ENCODE results near the gene AIF1. TPM values are rescaled to one million over a fixed set of nuclear protein-coding genes. Genes with fewer than 3 reads are reported as not detected.

The AIF1 gene
- total RNA-seq, 1 donor from 2014 or later: 19.8 TPM

DNA sequence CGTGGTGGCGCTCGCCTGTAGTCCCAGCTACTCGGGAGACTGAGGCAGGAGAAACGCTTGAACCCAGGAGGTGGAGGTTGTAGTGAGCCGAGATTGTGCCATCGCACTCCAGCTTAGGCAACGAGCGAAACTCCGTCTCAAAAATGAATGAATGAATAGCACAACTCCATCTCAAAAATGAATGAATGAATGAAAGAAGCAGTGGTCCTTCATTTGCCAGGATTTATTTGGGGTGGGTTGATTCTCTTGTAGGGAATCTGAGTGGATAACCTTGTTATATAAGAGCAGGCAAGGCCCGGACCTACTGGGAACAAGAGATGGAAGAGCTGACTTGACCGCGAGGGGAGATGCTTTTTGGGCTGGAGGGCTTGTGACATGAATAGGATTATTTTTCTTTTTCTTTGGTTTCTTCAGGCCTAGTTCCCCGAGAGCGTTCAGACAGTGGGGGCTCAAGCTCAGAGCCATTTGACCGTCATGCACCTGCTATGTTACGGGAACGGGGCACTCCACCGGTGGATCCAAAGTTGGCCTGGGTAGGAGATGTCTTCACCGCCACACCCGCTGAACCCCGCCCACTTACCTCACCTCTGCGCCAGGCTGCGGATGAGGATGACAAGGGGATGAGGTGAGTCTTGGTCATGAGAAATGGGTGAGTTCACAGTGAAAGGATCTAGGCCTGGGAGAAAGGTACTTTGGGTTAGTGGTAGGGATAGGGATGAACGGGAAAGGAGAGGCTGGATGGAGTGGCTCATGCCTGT lies 15.3 kb downstream of the AIF1 start:
- H3K27me3 ChIP-seq (ENCODE audit: control insufficient read depth in 3 of 3, insufficient read depth in 3 of 3, low read length in 3 of 3): no peaks in the 10 kb centered on the region
- H3K9me3 ChIP-seq (ENCODE audit: control insufficient read depth in 3 of 3, low read length in 3 of 3): no peaks in the 10 kb centered on the region
- H3K4me1 ChIP-seq (ENCODE audit: control insufficient read depth in 3 of 3, insufficient read depth in 3 of 3, low read length in 3 of 3): no peaks in the 10 kb centered on the region
- H3K36me3 ChIP-seq (ENCODE audit: control insufficient read depth in 3 of 3, insufficient read depth in 3 of 3, low read length in 3 of 3): peaks cover 83 to 92% (median 88%) of the 10 kb centered on the region in 3 donors
- H3K4me3 ChIP-seq (ENCODE audit: low read length in 3 of 3): no peak overlapping the region
- H3K9ac ChIP-seq (ENCODE audit: low read depth in 1 of 3, low read length in 3 of 3): no peak overlapping the region
- no peak overlapping the region for H3K27ac ChIP-seq (ENCODE audit: low read depth, low read length)

DNA sequence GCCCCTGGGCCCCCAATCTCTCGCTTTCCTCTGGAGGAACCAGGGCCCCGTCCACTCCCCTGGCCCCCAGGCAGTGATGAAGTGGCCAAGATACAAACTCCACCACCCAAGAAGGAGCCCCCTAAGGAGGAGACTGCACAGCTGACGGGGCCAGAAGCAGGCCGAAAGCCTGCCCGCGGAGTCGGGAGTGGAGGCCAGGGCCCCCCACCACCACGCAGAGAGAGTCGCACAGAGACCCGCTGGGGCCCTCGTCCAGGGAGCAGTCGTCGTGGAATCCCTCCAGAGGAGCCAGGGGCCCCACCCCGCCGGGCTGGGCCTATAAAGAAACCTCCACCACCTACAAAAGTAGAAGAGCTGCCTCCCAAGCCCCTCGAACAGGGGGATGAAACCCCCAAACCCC lies 16.2 kb downstream of the AIF1 start:
- Histone ChIP-seq H3K4me1 (ENCODE audit: control insufficient read depth in 3 of 3, insufficient read depth in 3 of 3, low read length in 3 of 3) (no peaks in the 10 kb centered on the region), H3K9ac (ENCODE audit: low read depth in 1 of 3, low read length in 3 of 3) (no peak overlapping the region), H3K4me3 (ENCODE audit: low read length in 3 of 3) (no peak overlapping the region), H3K27ac (ENCODE audit: low read depth, low read length) (no peak overlapping the region), H3K27me3 (ENCODE audit: control insufficient read depth in 3 of 3, insufficient read depth in 3 of 3, low read length in 3 of 3) (no peaks in the 10 kb centered on the region), H3K9me3 (ENCODE audit: control insufficient read depth in 3 of 3, low read length in 3 of 3) (no peaks in the 10 kb centered on the region), H3K36me3 (ENCODE audit: control insufficient read depth in 3 of 3, insufficient read depth in 3 of 3, low read length in 3 of 3) (peaks cover 83 to 92% (median 88%) of the 10 kb centered on the region in 3 donors)

DNA sequence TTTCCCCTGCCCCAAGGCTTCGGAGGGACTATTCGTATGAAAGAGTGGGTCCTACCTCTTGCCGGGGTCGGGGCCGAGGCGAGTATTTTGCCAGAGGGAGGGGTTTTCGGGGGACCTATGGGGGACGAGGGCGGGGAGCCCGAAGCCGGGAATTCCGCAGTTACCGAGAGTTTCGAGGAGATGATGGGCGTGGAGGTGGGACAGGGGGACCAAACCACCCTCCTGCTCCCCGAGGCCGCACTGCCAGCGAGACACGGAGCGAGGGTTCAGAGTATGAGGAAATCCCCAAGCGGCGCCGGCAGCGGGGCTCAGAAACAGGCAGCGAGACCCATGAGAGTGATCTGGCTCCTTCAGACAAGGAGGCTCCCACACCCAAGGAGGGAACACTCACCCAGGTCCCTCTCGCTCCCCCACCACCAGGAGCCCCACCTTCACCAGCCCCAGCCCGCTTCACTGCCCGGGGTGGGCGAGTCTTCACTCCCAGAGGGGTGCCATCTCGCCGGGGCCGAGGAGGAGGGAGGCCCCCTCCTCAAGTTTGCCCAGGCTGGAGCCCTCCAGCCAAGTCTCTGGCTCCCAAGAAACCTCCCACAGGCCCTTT lies 16.7 kb downstream of the AIF1 start:
- H3K36me3 ChIP-seq (ENCODE audit: control insufficient read depth in 3 of 3, insufficient read depth in 3 of 3, low read length in 3 of 3): peaks cover 84 to 92% (median 88%) of the 10 kb centered on the region in 3 donors
- H3K9ac ChIP-seq (ENCODE audit: low read depth in 1 of 3, low read length in 3 of 3): no peak overlapping the region
- no peaks in the 10 kb centered on the region for H3K9me3 ChIP-seq (ENCODE audit: control insufficient read depth in 3 of 3, low read length in 3 of 3)
- H3K4me1 ChIP-seq (ENCODE audit: control insufficient read depth in 3 of 3, insufficient read depth in 3 of 3, low read length in 3 of 3): no peaks in the 10 kb centered on the region
- no peak overlapping the region for H3K27ac ChIP-seq (ENCODE audit: low read depth, low read length)
- no peak overlapping the region for H3K4me3 ChIP-seq (ENCODE audit: low read length in 3 of 3)
- H3K27me3 ChIP-seq (ENCODE audit: control insufficient read depth in 3 of 3, insufficient read depth in 3 of 3, low read length in 3 of 3): no peaks in the 10 kb centered on the region

DNA sequence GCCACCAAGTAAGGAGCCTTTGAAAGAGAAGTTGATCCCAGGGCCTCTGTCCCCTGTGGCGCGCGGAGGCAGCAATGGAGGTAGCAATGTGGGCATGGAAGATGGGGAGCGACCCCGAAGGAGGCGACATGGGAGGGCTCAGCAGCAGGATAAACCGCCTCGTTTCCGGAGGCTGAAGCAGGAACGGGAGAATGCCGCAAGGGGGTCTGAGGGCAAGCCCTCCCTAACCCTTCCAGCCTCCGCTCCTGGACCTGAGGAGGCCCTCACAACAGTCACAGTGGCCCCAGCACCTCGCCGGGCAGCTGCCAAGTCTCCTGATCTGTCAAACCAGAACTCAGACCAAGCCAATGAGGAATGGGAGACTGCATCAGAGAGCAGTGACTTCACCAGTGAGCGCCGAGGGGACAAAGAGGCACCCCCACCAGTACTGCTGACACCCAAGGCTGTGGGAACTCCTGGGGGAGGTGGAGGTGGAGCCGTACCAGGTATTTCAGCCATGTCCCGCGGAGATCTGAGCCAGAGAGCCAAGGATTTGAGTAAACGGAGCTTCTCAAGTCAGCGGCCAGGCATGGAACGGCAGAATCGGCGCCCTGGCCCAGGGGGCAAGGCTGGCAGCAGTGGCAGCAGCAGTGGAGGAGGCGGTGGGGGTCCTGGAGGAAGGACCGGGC lies 17.4 kb downstream of the AIF1 start:
- H3K9me3 ChIP-seq (ENCODE audit: control insufficient read depth in 3 of 3, low read length in 3 of 3): no peaks in the 10 kb centered on the region
- no peak overlapping the region for H3K4me3 ChIP-seq (ENCODE audit: low read length in 3 of 3)
- no peaks in the 10 kb centered on the region for H3K4me1 ChIP-seq (ENCODE audit: control insufficient read depth in 3 of 3, insufficient read depth in 3 of 3, low read length in 3 of 3)
- peak overlapping the region in 1 of 3 donors; percentile 8 for H3K9ac ChIP-seq (ENCODE audit: low read depth in 1 of 3, low read length in 3 of 3)
- H3K36me3 ChIP-seq (ENCODE audit: control insufficient read depth in 3 of 3, insufficient read depth in 3 of 3, low read length in 3 of 3): peaks cover 84 to 92% (median 88%) of the 10 kb centered on the region in 3 donors
- H3K27me3 ChIP-seq (ENCODE audit: control insufficient read depth in 3 of 3, insufficient read depth in 3 of 3, low read length in 3 of 3): no peaks in the 10 kb centered on the region
- no peak overlapping the region for H3K27ac ChIP-seq (ENCODE audit: low read depth, low read length)

DNA sequence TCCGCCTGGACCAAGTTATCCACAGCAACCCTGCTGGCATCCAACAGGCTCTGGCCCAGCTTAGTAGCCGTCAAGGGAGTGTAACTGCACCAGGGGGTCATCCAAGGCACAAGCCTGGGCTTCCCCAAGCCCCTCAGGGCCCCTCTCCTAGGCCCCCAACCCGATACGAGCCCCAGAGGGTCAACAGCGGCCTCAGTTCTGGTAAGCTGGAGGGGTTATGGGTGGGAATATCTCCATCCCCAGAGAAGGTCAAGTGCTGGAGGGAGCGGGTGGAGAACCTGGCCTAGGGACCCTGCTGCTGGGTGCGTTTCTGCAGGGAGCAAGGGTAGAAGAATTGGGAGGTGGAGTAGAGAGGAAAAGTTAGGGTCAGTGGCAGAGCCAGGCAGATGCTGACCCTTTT lies 18.4 kb downstream of the AIF1 start:
- H3K9ac ChIP-seq (ENCODE audit: low read depth in 1 of 3, low read length in 3 of 3): no peak overlapping the region
- no peak overlapping the region for H3K4me3 ChIP-seq (ENCODE audit: low read length in 3 of 3)
- peaks cover 0 to 6% (median 4%) of the 10 kb centered on the region in 3 donors for H3K4me1 ChIP-seq (ENCODE audit: control insufficient read depth in 3 of 3, insufficient read depth in 3 of 3, low read length in 3 of 3)
- peaks cover 79 to 88% (median 80%) of the 10 kb centered on the region in 3 donors for H3K36me3 ChIP-seq (ENCODE audit: control insufficient read depth in 3 of 3, insufficient read depth in 3 of 3, low read length in 3 of 3)
- H3K27me3 ChIP-seq (ENCODE audit: control insufficient read depth in 3 of 3, insufficient read depth in 3 of 3, low read length in 3 of 3): no peaks in the 10 kb centered on the region
- H3K27ac ChIP-seq (ENCODE audit: low read depth, low read length): peak overlapping the region; percentile 19
- no peaks in the 10 kb centered on the region for H3K9me3 ChIP-seq (ENCODE audit: control insufficient read depth in 3 of 3, low read length in 3 of 3)

DNA sequence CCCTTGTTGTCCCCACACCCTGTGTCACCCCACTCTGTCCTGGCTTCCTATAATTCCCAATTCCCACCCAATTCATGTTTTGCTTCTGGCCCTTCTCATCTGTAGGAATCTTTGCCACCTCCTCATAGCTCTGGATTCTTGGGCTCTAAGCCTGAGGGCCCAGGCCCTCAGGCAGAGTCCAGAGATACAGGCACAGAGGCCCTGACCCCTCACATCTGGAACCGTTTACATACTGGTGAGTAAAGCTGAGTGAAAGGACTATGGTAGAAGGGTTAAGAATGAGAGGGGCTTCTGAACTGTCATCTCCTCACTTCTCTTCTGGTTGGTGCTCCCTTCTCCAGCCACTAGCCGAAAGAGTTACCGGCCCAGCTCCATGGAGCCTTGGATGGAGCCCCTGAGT lies 19.1 kb downstream of the AIF1 start:
- H3K36me3 ChIP-seq (ENCODE audit: control insufficient read depth in 3 of 3, insufficient read depth in 3 of 3, low read length in 3 of 3): peaks cover 76 to 84% (median 80%) of the 10 kb centered on the region in 3 donors
- H3K4me1 ChIP-seq (ENCODE audit: control insufficient read depth in 3 of 3, insufficient read depth in 3 of 3, low read length in 3 of 3): peaks cover 0 to 6% (median 4%) of the 10 kb centered on the region in 3 donors
- H3K9me3 ChIP-seq (ENCODE audit: control insufficient read depth in 3 of 3, low read length in 3 of 3): no peaks in the 10 kb centered on the region
- H3K4me3 ChIP-seq (ENCODE audit: low read length in 3 of 3): no peak overlapping the region
- H3K9ac ChIP-seq (ENCODE audit: low read depth in 1 of 3, low read length in 3 of 3): no peak overlapping the region
- no peak overlapping the region for H3K27ac ChIP-seq (ENCODE audit: low read depth, low read length)
- H3K27me3 ChIP-seq (ENCODE audit: control insufficient read depth in 3 of 3, insufficient read depth in 3 of 3, low read length in 3 of 3): no peaks in the 10 kb centered on the region

DNA sequence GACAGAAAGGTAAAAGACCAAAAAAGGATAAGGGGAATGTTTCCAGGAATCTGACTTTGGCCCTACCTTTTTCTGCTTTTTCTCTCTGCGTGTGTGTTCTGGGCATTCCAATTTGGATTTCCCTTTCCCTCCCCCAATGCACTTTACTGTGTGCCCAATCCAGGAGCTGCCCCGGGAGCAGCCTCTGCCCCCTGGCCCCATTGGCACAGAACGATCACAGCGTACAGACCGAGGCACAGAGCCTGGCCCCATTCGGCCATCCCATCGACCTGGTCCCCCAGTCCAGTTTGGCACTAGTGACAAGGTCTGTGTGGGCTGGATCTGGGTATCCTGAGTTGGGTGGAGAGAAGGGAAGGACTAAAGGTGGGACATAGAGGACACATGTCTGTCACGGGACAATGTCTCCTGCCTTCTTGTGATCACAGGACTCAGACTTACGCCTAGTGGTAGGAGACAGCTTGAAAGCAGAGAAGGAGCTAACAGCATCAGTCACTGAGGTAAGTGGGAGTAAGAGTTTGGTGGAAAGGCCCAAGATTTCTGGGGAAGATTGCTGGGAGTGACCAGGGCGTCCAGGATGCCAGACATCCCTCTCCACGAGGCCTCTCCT lies 20.0 kb downstream of the AIF1 start:
- no peak overlapping the region for H3K27ac ChIP-seq (ENCODE audit: low read depth, low read length)
- peaks cover 0 to 6% (median 4%) of the 10 kb centered on the region in 3 donors for H3K4me1 ChIP-seq (ENCODE audit: control insufficient read depth in 3 of 3, insufficient read depth in 3 of 3, low read length in 3 of 3)
- H3K9ac ChIP-seq (ENCODE audit: low read depth in 1 of 3, low read length in 3 of 3): no peak overlapping the region
- no peak overlapping the region for H3K4me3 ChIP-seq (ENCODE audit: low read length in 3 of 3)
- H3K27me3 ChIP-seq (ENCODE audit: control insufficient read depth in 3 of 3, insufficient read depth in 3 of 3, low read length in 3 of 3): no peaks in the 10 kb centered on the region
- H3K9me3 ChIP-seq (ENCODE audit: control insufficient read depth in 3 of 3, low read length in 3 of 3): no peaks in the 10 kb centered on the region
- H3K36me3 ChIP-seq (ENCODE audit: control insufficient read depth in 3 of 3, insufficient read depth in 3 of 3, low read length in 3 of 3): peaks cover 76 to 85% (median 80%) of the 10 kb centered on the region in 3 donors

DNA sequence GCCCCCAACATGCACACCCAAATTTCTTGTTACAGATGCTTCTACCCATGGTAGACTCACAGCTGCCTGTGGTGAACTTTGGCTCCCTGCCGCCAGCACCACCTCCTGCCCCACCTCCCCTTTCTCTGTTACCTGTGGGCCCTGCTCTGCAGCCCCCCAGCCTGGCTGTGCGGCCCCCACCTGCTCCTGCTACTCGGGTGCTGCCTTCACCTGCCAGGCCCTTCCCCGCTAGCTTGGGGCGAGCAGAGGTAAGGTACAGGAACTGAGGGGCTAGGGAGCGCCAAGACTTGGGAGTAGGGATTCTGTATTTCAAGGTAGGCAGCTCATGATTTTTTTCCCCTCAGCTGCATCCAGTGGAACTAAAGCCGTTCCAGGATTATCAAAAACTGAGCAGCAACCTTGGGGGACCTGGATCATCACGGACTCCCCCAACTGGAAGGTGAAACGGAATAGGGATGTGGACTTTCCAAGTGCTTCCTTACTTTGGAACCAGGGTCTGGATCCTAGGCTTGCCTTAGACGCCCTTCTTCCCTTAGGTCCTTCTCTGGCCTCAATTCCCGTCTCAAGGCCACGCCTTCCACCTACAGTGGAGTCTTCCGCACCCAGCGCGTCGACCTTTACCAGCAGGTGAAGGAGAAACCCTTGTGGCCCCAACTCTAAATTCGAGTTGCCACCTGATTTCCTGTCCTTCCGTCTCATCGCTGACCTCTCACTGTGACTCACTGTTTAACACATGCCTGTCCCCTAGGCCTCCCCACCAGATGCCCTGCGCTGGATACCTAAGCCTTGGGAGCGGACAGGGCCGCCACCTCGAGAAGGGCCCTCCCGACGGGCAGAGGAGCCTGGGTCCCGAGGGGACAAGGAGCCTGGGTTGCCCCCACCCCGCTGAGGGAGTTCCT lies 21.9 kb downstream of the AIF1 start:
- H3K27me3 ChIP-seq (ENCODE audit: control insufficient read depth in 3 of 3, insufficient read depth in 3 of 3, low read length in 3 of 3): no peaks in the 10 kb centered on the region
- H3K36me3 ChIP-seq (ENCODE audit: control insufficient read depth in 3 of 3, insufficient read depth in 3 of 3, low read length in 3 of 3): peaks cover 81 to 88% (median 86%) of the 10 kb centered on the region in 3 donors
- H3K4me1 ChIP-seq (ENCODE audit: control insufficient read depth in 3 of 3, insufficient read depth in 3 of 3, low read length in 3 of 3): peaks cover 0 to 6% (median 4%) of the 10 kb centered on the region in 3 donors
- no peak overlapping the region for H3K27ac ChIP-seq (ENCODE audit: low read depth, low read length)
- peak overlapping the region in 1 of 3 donors; percentile 9 for H3K9ac ChIP-seq (ENCODE audit: low read depth in 1 of 3, low read length in 3 of 3)
- H3K9me3 ChIP-seq (ENCODE audit: control insufficient read depth in 3 of 3, low read length in 3 of 3): no peaks in the 10 kb centered on the region
- H3K4me3 ChIP-seq (ENCODE audit: low read length in 3 of 3): no peak overlapping the region

DNA sequence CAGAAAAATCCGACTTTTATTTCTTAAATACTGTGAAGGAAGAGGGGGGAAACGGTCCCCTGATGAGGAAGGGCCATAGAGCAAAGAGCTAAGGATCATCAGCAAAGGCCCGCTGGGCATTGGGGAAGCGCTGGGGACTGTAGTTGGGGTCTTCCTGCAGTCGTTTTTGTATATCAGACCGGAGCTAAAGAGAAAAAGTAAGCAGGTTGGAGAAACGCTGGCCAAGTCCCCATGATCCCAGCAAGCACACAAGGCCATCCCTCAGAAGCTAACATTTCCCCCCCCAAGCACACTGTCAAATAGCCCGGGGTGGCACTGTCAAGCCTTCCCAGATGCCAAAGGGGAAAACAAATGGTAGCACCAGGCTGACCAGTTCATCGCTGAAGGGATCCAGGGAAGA lies 24.0 kb downstream of the AIF1 start:
- Histone ChIP-seq H3K9me3 (ENCODE audit: control insufficient read depth in 3 of 3, low read length in 3 of 3) (no peaks in the 10 kb centered on the region), H3K27me3 (ENCODE audit: control insufficient read depth in 3 of 3, insufficient read depth in 3 of 3, low read length in 3 of 3) (no peaks in the 10 kb centered on the region), H3K36me3 (ENCODE audit: control insufficient read depth in 3 of 3, insufficient read depth in 3 of 3, low read length in 3 of 3) (peaks cover 81 to 90% (median 88%) of the 10 kb centered on the region in 3 donors), H3K4me3 (ENCODE audit: low read length in 3 of 3) (no peak overlapping the region), H3K4me1 (ENCODE audit: control insufficient read depth in 3 of 3, insufficient read depth in 3 of 3, low read length in 3 of 3) (peaks cover 0 to 6% (median 4%) of the 10 kb centered on the region in 3 donors), H3K27ac (ENCODE audit: low read depth, low read length) (peak overlapping the region; percentile 25), H3K9ac (ENCODE audit: low read depth in 1 of 3, low read length in 3 of 3) (no peak overlapping the region)
